LNCAP (cell line): ENCODE data around the gene MYOZ1.

Experiments used
- CTCF ChIP-seq: fragments of 450-650 bp; IDR thresholded peaks from 2 replicates; pipeline ENCODE4 v1.5.1; 2017; ENCODE audit warnings: mild to moderate bottlenecking

Gene MYOZ1

GRCh38 chr10:73641328-73642060 is at the start of gene MYOZ1:
TSS of gene MYOZ1 (minus strand) at chr10:73641474. CDS start at chr10:73640017, 1,457 bp downstream.
- no peak for TF ChIP-seq CTCF

GRCh38 chr10:73655990-73656298 is 14.7 kb upstream of the MYOZ1 start, which contains the start of gene SYNPO2L:
TSS of gene SYNPO2L (minus strand) at chr10:73656029. CDS start at chr10:73655922, 107 bp downstream.
- no peak for TF ChIP-seq CTCF

- TF ChIP-seq CTCF = no peak
Measured at GRCh38 chr10:73655257-73655989, 14.1 kb upstream of the MYOZ1 start.

GRCh38 chr10:73653701-73654100 is 12.4 kb upstream of the MYOZ1 start:
- peak; percentile 40; the same call in 1 of the 2 replicates for TF ChIP-seq CTCF

GRCh38 chr10:73653195-73653594 is 11.9 kb upstream of the MYOZ1 start:
- no peak for TF ChIP-seq CTCF

- TF ChIP-seq CTCF = no peak
Measured at GRCh38 chr10:73650537-73651331, 9.5 kb upstream of the MYOZ1 start.

- TF ChIP-seq CTCF = no peak
Measured at GRCh38 chr10:73649876-73650536, 8.7 kb upstream of the MYOZ1 start.
